ENCODE results near the gene HPS4. TPM values are rescaled to one million over a fixed set of nuclear protein-coding genes. Genes with fewer than 3 reads are reported as not detected.

HPS4 gene
- total RNA-seq, 1 donor from 2014 or later: 55.1 TPM

GRCh38 chr22:26448941-26449340 is 34.6 kb downstream of the HPS4 start:
- Mint-ChIP-seq H3K27ac (ENCODE audit: unreplicated experiment) (no peak overlapping the region), H3K36me3 (ENCODE audit: unreplicated experiment) (no peaks in the 10 kb centered on the region), H3K4me3 (ENCODE audit: unreplicated experiment) (no peak overlapping the region), H3K4me1 (ENCODE audit: low read depth, unreplicated experiment) (peaks cover 62% of the 10 kb centered on the region), H3K27me3 (ENCODE audit: unreplicated experiment) (peaks cover 19% of the 10 kb centered on the region), H3K9me3 (ENCODE audit: unreplicated experiment) (peaks cover 15% of the 10 kb centered on the region)
- no peak for DNase-seq
- no peak for TF ChIP-seq CTCF (IDR thresholded peaks at IDR 0.05; ENCODE audit: partially characterized antibody, unreplicated experiment)

GRCh38 chr22:26448334-26448733 is 35.2 kb downstream of the HPS4 start:
- TF ChIP-seq CTCF (IDR thresholded peaks at IDR 0.05; ENCODE audit: partially characterized antibody, unreplicated experiment): no peak
- DNase-seq: no peak
- Mint-ChIP-seq H3K9me3 (ENCODE audit: unreplicated experiment) (peaks cover 15% of the 10 kb centered on the region), H3K27me3 (ENCODE audit: unreplicated experiment) (peaks cover 19% of the 10 kb centered on the region), H3K27ac (ENCODE audit: unreplicated experiment) (peak overlapping the region; percentile 74), H3K36me3 (ENCODE audit: unreplicated experiment) (no peaks in the 10 kb centered on the region), H3K4me1 (ENCODE audit: low read depth, unreplicated experiment) (peaks cover 63% of the 10 kb centered on the region), H3K4me3 (ENCODE audit: unreplicated experiment) (peak overlapping the region; percentile 18)

DNA sequence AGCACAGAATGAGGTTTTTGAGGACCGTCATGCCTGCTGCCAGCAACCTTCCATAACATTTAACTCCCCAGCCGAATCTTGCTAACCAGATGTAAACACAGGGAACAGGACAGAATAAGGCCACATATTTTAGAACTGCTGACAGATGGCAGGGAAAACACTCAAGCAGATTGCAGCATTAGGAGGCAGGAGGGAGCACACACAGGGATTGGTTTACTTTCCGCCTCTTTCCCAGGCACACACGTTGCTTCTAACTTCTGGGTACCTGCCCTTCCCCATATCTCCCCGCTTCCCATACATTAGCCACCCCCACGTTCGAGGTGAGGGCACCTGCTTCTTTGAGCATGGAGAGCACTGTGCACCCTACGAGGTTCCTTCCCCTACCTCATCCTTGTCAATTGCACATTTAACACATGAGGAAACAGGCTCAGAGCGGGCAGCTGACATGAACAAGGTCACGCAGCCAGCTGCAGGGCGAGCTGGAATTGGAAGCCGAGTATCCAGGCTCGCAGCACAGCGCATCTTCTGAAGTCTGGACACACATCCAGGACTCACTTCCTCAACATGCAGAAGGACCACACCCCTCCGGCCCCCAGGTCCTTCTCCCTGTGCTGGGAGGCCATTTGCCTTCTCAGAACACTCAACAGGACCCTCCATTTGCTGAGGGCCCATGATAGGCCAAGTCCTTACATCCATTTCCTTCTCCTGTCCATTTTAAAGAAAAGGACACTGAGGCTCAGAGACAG is 35.8 kb downstream of the HPS4 start:
- peak overlapping the region; percentile 74 for H3K27ac Mint-ChIP-seq (ENCODE audit: unreplicated experiment)

GRCh38 chr22:26446808-26447515 is 36.6 kb downstream of the HPS4 start:
- Mint-ChIP-seq H3K27ac (ENCODE audit: unreplicated experiment) (peak overlapping the region; percentile 74), H3K36me3 (ENCODE audit: unreplicated experiment) (no peaks in the 10 kb centered on the region), H3K4me3 (ENCODE audit: unreplicated experiment) (peak overlapping the region; percentile 28), H3K9me3 (ENCODE audit: unreplicated experiment) (peaks cover 13% of the 10 kb centered on the region), H3K4me1 (ENCODE audit: low read depth, unreplicated experiment) (peaks cover 58% of the 10 kb centered on the region), H3K27me3 (ENCODE audit: unreplicated experiment) (peaks cover 16% of the 10 kb centered on the region)
- DNase-seq: no peak
- TF ChIP-seq CTCF (IDR thresholded peaks at IDR 0.05; ENCODE audit: partially characterized antibody, unreplicated experiment): no peak

More for the DNA sequence above, 35.8 kb downstream of the HPS4 start:
- H3K4me3 Mint-ChIP-seq (ENCODE audit: unreplicated experiment): peak overlapping the region; percentile 18
- no peaks in the 10 kb centered on the region for H3K36me3 Mint-ChIP-seq (ENCODE audit: unreplicated experiment)
- H3K4me1 Mint-ChIP-seq (ENCODE audit: low read depth, unreplicated experiment): peaks cover 63% of the 10 kb centered on the region
- TF ChIP-seq CTCF (IDR thresholded peaks at IDR 0.05; ENCODE audit: partially characterized antibody, unreplicated experiment): no peak
- peaks cover 15% of the 10 kb centered on the region for H3K9me3 Mint-ChIP-seq (ENCODE audit: unreplicated experiment)
- DNase-seq: no peak
- H3K27me3 Mint-ChIP-seq (ENCODE audit: unreplicated experiment): peaks cover 19% of the 10 kb centered on the region
